Prostate gland (tissue), 2 donors: ENCODE measurements around the gene SLC6A3.

Experiments used
- POLR2A ChIP-seq: fragments of 450-650 bp; IDR thresholded peaks from one replicate; pipeline ENCODE4 v1.6.1; 2016; ENCODE audit warnings: antibody characterized with exemption, mild to moderate bottlenecking
- POLR2AphosphoS5 ChIP-seq: sonication (generic); formaldehyde crosslinking; IDR thresholded peaks from one replicate; pipeline ENCODE4 v1.6.1; 2017; ENCODE audit warnings: antibody characterized with exemption
- TF ChIP-seq, protein P1 (sequence below), 4 experiments: fragments of 200-600 bp in 2 of 4; fragments of 450-650 bp in 2 of 4; sonication (generic) in 2 of 4; IDR thresholded peaks; 1 replicate in 3 of 4; 2 replicates in 1 of 4; pipeline ENCODE4 v1.5.1; 2016 to 2019; ENCODE audit warnings: antibody characterized with exemption in 4 of 4, mild to moderate bottlenecking in 2 of 4, moderate library complexity in 2 of 4

DNA sequence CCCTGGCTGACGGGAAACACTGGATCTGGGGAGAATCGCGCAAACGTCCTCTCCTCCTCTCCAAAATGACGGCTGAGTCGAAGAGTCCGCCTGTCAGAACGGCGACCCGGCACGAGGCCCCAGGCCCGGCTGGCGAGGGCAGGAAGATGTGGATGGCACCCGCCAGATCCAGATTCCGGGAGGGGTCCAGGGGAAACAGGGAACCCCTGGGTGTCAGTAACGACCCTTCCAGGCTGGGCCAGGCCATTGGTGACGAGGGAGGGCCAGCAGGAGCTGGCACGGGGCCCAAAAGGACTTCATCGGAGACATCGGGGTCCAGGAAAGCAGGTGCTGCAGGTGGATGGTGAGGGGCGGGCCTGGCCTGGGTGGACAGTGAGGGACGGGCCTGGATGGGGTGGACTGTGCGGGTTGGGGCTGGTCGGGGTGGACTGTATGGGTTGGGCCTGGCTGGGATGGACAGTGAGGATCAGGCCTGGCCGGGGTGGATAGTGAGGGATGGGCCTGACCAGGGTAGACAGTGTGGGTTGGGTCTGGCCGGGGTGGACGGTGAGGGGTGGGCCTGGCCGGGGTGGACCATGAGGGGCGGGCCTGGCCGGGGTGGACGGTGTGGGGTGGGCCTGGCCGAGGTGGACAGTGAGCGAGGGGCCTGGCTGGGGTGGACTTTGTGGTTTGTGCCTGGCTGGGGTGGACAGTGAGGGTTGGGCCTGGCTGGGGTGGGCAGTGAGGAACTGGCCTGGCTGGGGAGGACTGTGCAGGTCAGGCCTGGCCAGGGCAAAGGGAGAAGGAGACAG is 14.0 kb downstream of the SLC6A3 start:
- TF ChIP-seq, protein P1, sequence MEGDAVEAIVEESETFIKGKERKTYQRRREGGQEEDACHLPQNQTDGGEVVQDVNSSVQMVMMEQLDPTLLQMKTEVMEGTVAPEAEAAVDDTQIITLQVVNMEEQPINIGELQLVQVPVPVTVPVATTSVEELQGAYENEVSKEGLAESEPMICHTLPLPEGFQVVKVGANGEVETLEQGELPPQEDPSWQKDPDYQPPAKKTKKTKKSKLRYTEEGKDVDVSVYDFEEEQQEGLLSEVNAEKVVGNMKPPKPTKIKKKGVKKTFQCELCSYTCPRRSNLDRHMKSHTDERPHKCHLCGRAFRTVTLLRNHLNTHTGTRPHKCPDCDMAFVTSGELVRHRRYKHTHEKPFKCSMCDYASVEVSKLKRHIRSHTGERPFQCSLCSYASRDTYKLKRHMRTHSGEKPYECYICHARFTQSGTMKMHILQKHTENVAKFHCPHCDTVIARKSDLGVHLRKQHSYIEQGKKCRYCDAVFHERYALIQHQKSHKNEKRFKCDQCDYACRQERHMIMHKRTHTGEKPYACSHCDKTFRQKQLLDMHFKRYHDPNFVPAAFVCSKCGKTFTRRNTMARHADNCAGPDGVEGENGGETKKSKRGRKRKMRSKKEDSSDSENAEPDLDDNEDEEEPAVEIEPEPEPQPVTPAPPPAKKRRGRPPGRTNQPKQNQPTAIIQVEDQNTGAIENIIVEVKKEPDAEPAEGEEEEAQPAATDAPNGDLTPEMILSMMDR (IDR thresholded peaks at IDR 0.05), result no peak
- TF ChIP-seq POLR2A, result no peak
- TF ChIP-seq POLR2AphosphoS5, result no peak
